GM21825 (cell line): ENCODE measurements around the gene TCTN1.
"Not testable (repeated sequence)": the region's sequence is repeated elsewhere in the genome, so short reads cannot be mapped to it uniquely, and the experiment has no call there.

Source experiments
- ATAC-seq: cut with Tn5 transposase; IDR thresholded peaks from one replicate; pipeline ENCODE4 v1.9.1; 2021; ENCODE audit warnings: mild to moderate bottlenecking, moderate library complexity; ENCODE audit not compliant: unreplicated experiment

Gene TCTN1

GRCh38 chr12:110637869-110638441, 24.0 kb downstream of the TCTN1 start:
- no peak for ATAC-seq

DNA sequence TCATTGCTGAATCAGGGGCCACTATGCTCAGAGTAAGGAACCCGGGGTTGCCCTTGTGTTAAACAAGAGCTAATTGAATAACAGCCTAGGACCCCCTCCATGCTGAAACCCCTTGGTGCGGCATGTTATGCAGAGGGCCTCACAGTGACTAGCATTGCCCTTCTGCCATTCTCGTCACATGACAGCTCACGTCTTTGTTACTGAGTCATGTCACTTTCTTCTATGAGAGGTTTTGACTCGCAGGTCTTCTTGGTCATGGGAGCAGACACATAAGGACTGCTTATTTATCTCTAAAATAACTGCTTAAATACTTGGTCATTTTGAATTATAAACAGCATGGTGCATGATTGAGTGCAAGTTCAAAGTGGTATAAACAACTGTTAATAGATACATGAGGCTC, 24.9 kb downstream of the TCTN1 start:
- ATAC-seq = no peak

DNA sequence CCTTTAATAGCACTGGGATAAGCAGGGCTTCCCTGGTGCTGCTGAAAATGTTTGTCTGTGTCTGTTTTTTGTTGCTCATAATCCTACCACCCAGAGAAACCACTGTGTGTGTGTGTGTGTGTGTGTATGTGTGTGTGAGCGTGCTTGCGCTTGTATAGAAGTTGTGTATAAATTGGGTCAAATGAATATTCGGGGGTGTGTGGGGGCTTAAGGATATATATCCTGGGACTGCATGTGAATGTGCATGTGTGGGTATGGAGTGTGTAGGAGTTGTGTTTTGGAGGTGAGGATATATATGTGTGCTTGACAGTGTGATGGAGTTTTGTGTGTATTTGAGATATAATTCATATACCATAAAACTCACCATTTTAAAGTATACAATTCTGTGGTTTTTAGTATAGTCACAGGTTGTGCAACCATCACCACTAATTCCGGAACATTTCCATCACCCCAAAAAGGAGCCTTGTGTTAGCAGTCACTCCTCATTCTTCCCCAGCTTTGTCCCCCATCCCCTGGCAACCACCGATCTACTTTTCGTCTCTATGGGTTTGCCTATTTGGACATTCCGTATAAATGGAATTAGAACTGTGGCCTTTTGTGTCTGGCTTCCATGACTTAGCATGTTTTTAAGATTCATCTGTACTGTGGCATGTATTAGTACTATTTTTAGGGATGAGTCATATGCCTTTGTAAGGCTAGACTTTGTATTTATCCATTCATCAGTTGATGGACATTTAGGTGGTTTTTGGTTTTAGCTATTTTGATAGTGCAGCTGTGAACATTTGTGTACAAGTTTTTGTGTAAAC, 25.6 kb downstream of the TCTN1 start:
- ATAC-seq = no peak

GRCh38 chr12:110640275-110641025, 26.5 kb downstream of the TCTN1 start:
- no peak for ATAC-seq

DNA sequence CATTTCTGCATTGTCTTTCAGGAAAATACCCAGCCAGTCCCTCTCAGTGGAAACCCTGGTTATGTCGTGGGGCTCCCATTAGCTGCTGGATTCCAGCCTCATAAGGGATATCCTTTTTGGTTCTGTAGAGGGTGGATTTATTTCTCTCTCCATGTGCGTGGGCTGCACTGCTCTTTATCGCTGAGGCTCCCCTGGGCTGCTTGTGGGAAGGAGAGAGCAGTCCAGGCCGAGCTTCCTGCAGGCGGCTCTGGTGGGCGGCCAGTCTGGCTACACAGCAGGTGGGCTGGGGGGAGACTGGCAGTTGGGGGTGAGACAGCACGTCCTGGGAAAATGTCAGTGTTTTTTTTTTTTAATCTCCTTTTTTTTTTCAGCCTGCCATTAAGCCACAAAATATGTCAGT, 27.6 kb downstream of the TCTN1 start:
- ATAC-seq = no peak

DNA sequence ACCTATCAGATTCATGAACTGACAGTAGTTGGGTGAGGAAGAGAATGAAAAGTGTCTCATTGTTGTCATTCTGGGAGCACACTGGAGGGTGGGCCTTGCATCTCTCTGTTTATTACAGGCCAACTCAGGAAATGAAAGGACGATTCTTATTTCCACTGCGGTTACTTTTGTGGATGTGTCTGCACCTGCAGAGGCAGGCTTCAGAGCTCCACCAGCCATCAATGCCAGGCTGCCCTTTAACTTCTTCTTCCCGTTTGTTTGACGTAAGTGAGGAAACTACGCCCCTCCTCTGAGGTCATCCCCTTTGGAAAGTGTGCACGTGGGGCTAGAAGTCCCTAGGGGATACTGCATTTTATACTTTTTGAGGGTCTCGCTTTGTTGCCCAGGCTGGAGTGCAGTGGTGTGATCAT, 33.7 kb downstream of the TCTN1 start:
- ATAC-seq = peak; percentile 66

DNA sequence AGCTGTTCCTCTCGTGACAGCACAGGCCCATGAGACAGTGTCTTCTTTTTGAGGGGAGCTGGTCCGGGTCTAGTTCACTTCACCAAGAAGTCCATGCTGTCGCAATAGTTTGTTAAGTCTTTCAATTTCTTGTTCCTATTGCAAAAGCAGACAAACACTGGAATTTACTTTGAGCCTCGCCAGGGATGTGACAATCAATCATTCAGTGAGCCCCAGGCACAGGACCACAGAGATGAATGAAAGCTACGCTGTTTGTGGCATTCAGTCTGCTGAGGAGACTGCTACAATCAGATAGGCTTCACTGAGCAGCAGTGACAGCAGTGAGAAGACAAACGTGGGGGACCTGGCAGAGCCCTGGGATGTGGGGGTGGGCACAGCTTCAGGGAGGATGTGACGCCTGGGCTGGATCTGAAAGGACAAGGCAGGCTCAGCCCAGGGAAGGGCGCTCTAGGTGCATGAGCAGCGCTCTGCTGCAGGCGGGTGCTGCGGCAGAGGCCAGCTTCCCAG, 35.5 kb downstream of the TCTN1 start:
- no peak for ATAC-seq

DNA sequence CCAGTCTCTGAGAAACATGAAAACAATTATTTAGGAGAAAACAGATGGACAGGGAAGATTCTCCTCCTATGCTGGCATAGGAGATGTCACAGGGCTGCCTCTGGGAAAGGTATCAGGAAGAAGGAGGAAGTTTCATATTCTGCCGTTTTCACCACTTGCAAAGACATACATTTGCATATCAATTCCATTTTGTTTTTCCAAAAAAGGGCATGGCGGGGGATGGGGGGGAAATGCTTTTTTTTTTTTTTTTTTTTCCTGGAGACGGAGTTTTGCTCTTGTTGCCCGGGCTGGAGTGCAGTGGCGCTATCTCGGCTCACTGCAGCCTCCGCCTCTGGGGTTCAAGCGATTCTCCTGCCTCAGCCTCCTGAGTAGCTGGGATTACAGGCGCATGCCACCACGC, 40.3 kb downstream of the TCTN1 start:
- ATAC-seq = not testable (repeated sequence)

DNA sequence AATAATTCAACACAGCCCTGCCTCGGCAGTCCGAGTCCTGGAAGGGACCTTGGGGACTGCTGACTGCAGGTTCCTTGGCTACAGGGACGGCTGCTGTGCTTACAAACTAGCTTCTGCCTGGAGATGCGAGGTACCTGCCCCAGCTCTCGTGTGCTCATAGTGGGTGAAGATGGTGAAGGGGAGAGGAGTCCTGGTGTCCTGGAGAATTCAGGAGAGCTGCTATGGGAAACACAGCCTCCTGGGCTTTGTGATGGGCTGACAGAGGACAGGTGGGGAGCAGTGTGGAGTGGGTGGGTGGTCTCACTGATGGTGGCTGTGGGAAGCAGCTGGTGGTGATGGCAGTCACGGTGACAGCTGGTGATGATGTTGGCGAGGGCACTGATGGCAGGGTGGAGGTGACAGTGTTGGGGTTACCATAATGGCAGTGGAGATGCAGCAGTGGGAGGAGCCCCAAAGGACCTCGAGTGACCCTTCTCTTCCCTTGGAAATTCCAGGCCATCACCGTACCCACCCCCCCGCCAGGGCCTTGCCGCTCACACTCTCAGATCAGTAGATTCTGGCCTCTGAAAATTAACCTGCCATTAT, 42.2 kb downstream of the TCTN1 start:
- ATAC-seq = no peak

GRCh38 chr12:110657747-110658146, 43.8 kb downstream of the TCTN1 start:
- ATAC-seq = no peak

- ATAC-seq = no peak
Measured at GRCh38 chr12:110658242-110658641, 44.3 kb downstream of the TCTN1 start.

- ATAC-seq = no peak
Measured at GRCh38 chr12:110658878-110659277, 44.9 kb downstream of the TCTN1 start.

DNA sequence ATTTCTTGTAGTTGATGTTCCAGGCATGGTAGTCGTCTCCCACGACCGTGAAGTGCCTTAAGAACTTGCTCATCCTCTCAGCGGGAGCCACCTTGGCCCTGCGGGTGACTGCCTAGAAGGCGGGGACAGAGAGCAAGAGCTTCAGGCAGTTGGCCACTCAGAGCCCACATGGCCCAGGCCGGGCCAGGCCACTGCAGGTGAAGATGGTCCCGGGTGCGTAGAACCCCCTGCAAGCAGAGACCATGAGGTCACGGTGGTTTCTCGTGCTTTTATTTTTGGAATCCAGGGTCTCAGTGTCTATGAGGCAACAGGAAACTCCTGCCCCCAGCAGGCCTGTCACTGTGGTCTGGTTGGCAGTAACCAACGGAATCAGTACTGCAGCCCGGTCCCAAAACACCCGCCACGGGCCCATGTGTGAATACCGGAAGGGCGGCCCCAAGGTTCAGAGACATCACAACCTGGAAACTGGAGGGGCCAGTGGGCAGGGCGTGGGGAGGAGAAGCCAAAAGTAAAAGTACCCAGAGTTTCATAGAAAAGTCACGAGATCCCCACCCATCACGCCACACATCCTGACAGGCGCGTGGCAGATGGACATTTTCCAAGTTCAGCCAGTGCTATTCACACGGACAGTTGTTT, 47.5 kb downstream of the TCTN1 start:
- ATAC-seq = peak; percentile 81

GRCh38 chr12:110666892-110667291, 53.0 kb downstream of the TCTN1 start:
- no peak for ATAC-seq

DNA sequence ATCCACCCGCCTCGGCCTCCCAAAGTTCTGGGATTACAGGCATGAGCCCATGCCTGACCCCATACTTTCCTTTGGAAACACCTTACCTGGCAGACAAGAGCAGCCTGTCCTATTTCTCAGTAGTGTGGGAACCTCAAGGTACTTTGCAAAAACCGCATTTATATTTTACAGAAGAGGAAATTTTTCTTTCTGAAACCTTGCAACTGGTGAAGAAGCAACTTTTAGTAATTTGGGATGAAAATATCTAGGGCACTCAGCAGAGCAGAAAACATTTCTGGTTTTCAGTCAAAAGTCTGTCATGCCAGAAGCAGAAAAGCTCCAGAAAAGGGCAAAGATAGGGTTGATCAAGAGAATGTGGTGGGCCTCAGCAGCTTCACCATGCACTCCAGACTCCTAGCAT, 53.7 kb downstream of the TCTN1 start:
- ATAC-seq = no peak

- no peak for ATAC-seq
Measured at GRCh38 chr12:110668480-110669192, 54.7 kb downstream of the TCTN1 start.

DNA sequence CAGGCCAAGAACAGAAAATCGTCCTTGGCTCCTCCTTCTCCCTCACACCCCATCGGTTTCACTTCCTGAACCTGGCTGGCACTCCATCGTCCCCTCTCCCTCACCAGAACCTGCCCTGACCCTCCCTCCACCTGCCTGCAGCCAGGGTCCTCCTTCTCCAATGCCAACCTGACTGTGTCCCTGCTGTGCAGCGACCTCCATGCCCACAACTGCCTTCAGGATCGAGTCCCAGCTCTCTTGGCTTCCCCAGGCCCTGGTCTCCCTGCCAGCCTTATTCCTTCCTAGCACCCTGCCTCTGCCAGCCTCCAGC, 55.2 kb downstream of the TCTN1 start:
- ATAC-seq = peak; percentile 37

DNA sequence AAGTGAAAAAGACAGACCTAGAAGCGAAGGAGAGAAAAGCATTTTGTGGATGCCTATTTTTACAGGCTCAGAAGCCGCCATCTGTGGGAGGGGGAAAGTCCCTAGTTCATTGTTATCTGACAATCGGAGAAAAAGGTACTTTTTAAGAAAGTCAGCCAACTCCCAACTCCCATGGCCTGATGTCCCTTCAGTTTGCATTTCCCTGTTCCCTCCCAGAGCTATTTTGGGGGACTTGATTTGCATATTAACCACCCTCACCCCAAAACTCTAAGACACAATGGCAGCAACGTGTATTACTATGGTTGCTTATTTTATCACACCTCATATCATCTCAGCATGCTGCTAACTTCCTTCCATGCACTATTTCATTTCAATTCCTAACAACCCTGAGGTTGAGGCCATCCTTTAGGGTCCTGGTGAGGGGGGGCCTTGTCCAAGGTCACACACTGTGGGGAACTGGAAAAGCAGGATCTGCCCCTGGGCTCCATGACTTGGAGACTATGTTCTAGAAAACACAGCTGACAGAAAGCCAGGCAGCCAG, 56.3 kb downstream of the TCTN1 start:
- ATAC-seq = peak; percentile 42

DNA sequence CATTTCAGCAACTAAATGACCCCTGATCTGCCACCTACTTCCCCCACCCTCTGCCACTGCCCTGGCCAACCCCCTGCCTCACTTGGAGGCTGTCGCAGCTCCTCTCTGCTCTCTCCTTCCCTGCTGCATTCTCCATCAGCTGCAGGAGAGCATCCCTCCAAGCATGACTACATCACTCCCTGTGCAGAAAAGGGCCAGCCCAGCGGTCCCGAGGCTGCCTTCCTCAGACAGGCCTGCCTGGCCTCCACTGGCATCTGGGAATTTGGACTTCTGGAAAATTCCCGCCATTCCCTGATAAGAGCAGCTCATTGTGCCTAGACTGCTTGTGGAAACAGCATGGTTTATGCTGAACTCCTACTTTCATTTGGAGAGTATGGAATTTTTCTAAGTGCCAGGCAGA, 62.2 kb downstream of the TCTN1 start:
- ATAC-seq = no peak
